Keratinocyte (primary cell): ENCODE data around the gene SAC3D1. TPM values are rescaled to one million over a fixed set of nuclear protein-coding genes. Genes with fewer than 3 reads are reported as not detected.
"Not testable (repeated sequence)": the region's sequence is repeated elsewhere in the genome, so short reads cannot be mapped to it uniquely, and the experiment has no call there.

Source experiments
- DNase-seq: peaks from one replicate; pipeline ENCODE4 v3.0.0-alpha.2; 2011; ENCODE audit warnings: low read depth, missing footprints, low spot score
- FAIRE-seq: peaks from 2 replicates; lab custom pipeline; 2011; peaks lifted over from hg19 to GRCh38; lab: Jason Lieb, UNC
- H2AFZ ChIP-seq: 2 replicates; pipeline ENCODE4 v1.6.0; 2012; ENCODE audit warnings: low read length, control low read depth, inconsistent platforms; ENCODE audit not compliant: control insufficient read depth
- H3K27ac ChIP-seq: 2 replicates; pipeline ENCODE4 v1.5.1; 2011; ENCODE audit warnings: low read length; ENCODE audit not compliant: control insufficient read depth, insufficient read depth
- H3K27me3 ChIP-seq: 3 replicates; pipeline ENCODE4 v1.6.0; 2011; ENCODE audit warnings: low read length; ENCODE audit not compliant: control insufficient read depth, insufficient read depth; ENCODE audit errors: extremely low read depth
- H3K36me3 ChIP-seq, 2 experiments: 2 replicates in 1 of 2; 3 replicates in 1 of 2; pipeline ENCODE4 v1.5.1; 2011; ENCODE audit warnings: low read length in 2 of 2, mild to moderate bottlenecking in 1 of 2; ENCODE audit not compliant: control insufficient read depth in 2 of 2, insufficient read depth in 2 of 2; ENCODE audit errors: extremely low read depth in 1 of 2
- H3K4me1 ChIP-seq: 3 replicates; pipeline ENCODE4 v1.5.1; 2011; ENCODE audit warnings: low read length; ENCODE audit not compliant: control insufficient read depth, insufficient read depth; ENCODE audit errors: extremely low read depth
- H3K4me2 ChIP-seq: 3 replicates; pipeline ENCODE4 v1.6.0; 2011; ENCODE audit warnings: low read depth, low read length; ENCODE audit not compliant: control insufficient read depth, insufficient read depth; ENCODE audit errors: extremely low read depth
- H3K4me3 ChIP-seq, 3 experiments: fragments of 200-600 bp in 1 of 3; sonication (generic) in 1 of 3; 2 replicates in 2 of 3; 3 replicates in 1 of 3; pipeline ENCODE4 v1.5.1; 2011 to 2016; ENCODE audit warnings: low read length in 3 of 3, mild to moderate bottlenecking in 3 of 3, control low read depth in 2 of 3, inconsistent platforms in 1 of 3, low read depth in 1 of 3, mixed read lengths in 1 of 3, mixed run types in 1 of 3, moderate library complexity in 1 of 3; ENCODE audit not compliant: control insufficient read depth in 2 of 3, insufficient read depth in 2 of 3; ENCODE audit errors: extremely low read depth in 1 of 3
- H3K79me2 ChIP-seq: 2 replicates; pipeline ENCODE4 v1.6.0; 2012; ENCODE audit warnings: low read length; ENCODE audit not compliant: control insufficient read depth, insufficient read depth
- H3K9ac ChIP-seq: 3 replicates; pipeline ENCODE4 v1.6.0; 2011; ENCODE audit warnings: low read length; ENCODE audit not compliant: control insufficient read depth, insufficient read depth; ENCODE audit errors: extremely low read depth
- H3K9me1 ChIP-seq: 3 replicates; pipeline ENCODE4 v1.6.0; 2011; ENCODE audit warnings: low read length; ENCODE audit not compliant: control insufficient read depth, insufficient read depth; ENCODE audit errors: extremely low read depth
- H3K9me3 ChIP-seq: 2 replicates; pipeline ENCODE4 v1.5.1; 2012; ENCODE audit warnings: low read depth, low read length; ENCODE audit not compliant: control insufficient read depth
- H4K20me1 ChIP-seq: 3 replicates; pipeline ENCODE4 v1.6.0; 2011; ENCODE audit warnings: low read length; ENCODE audit not compliant: control insufficient read depth, insufficient read depth; ENCODE audit errors: extremely low read depth
- CTCF ChIP-seq, 3 experiments: IDR thresholded peaks in 1 of 3; conservative IDR thresholded peaks in 1 of 3; optimal IDR thresholded peaks in 1 of 3; 2 replicates in 2 of 3; 3 replicates in 1 of 3; pipeline versions ENCODE3 to v1.5.1; 2011; ENCODE audit warnings: low read length in 3 of 3, mild to moderate bottlenecking in 3 of 3, moderate library complexity in 2 of 3, control low read depth in 1 of 3, inconsistent platforms in 1 of 3; ENCODE audit not compliant: insufficient read depth in 2 of 3; ENCODE audit errors: extremely low read depth in 1 of 3
- EZH2 ChIP-seq: IDR thresholded peaks from one replicate; pipeline ENCODE4 v1.6.1; 2012; ENCODE audit warnings: inconsistent platforms, mild to moderate bottlenecking, low read length, moderate library complexity
- dilution Hi-C: fragments of 300-500 bp; cut with MboI; formaldehyde crosslinking; loops from one replicate; pipeline ENCODE4 v1.7.0; 2020; ENCODE audit warnings: low sequenced_read_pairs; ENCODE audit not compliant: extremely low pct_ligation_motif_present
- polyA plus RNA-seq, 5 experiments: library from polyadenylated mRNA; depleted of rRNA in 3 of 5; stranded (reverse) in 3 of 5; stranded (forward) in 1 of 5; unstranded in 1 of 5; fragments of >200 nt; gene quantifications; 1 replicate in 1 of 5; 2 replicates in 3 of 5; 3 replicates in 1 of 5; pipeline versions ENCODE4 v1.2.1 to v1.2.3, GENCODE V29; 2011 to 2012; ENCODE audit warnings: missing spikeins in 2 of 5, low read depth in 1 of 5, low replicate concordance in 1 of 5

The SAC3D1 gene
- polyA plus RNA-seq, 1 donor (not counting 4 experiments of a cell fraction or from before 2014, with no cell fraction given), result 4.9 TPM

GRCh38 chr11:65021509-65021908, 19.5 kb upstream of the SAC3D1 start:
- H3K79me2 ChIP-seq, result peaks cover under 1% of the 10 kb centered on the region
- no peak overlapping the region for H3K27ac ChIP-seq
- FAIRE-seq (no peak), DNase-seq (no peak)
- TF ChIP-seq EZH2 (no peak), CTCF (optimal IDR thresholded peaks at IDR 0.05 in 1 of 3, IDR thresholded peaks at IDR 0.05 in 1 of 3, conservative IDR thresholded peaks at IDR 0.05 in 1 of 3; ENCODE audit: extremely low read depth in 1 of 3, insufficient read depth in 2 of 3, low read length in 3 of 3) (no peak)
- peaks cover 13 to 14% of the 10 kb centered on the region in 2 experiments for H3K36me3 ChIP-seq
- H3K4me1 ChIP-seq, result peaks cover under 1% of the 10 kb centered on the region
- no peaks in the 10 kb centered on the region for H3K9me3 ChIP-seq
- no peaks in the 10 kb centered on the region for H3K27me3 ChIP-seq
- H3K9ac ChIP-seq, result no peak overlapping the region
- no peak overlapping the region for H2AFZ ChIP-seq
- peaks cover 2% of the 10 kb centered on the region for H3K9me1 ChIP-seq
- dilution Hi-C loops, result no loop called here
- H3K4me2 ChIP-seq, result no peak overlapping the region
- H4K20me1 ChIP-seq, result no peaks in the 10 kb centered on the region
- no peak overlapping the region for H3K4me3 ChIP-seq

- H3K9ac ChIP-seq, FAIRE-seq, H3K36me3 ChIP-seq, H3K4me3 ChIP-seq, DNase-seq, H3K27me3 ChIP-seq, H3K27ac ChIP-seq, H4K20me1 ChIP-seq, H3K4me2 ChIP-seq, H3K9me1 ChIP-seq, dilution Hi-C loops, H3K79me2 ChIP-seq, H3K9me3 ChIP-seq, H2AFZ ChIP-seq: not testable (repeated sequence)
- H3K4me1 ChIP-seq, result peaks cover 13% of the 10 kb centered on the region
These were observed 17.5 kb upstream of the SAC3D1 start for GRCh38 chr11:65023502-65023901.

GRCh38 chr11:65026810-65027209, 14.2 kb upstream of the SAC3D1 start:
- Histone ChIP-seq H3K9ac (peak overlapping the region; percentile 78), H2AFZ (peak overlapping the region; percentile 75), H3K9me1 (no peaks in the 10 kb centered on the region), H4K20me1 (no peaks in the 10 kb centered on the region), H3K9me3 (no peaks in the 10 kb centered on the region), H3K4me2 (peak overlapping the region; percentile 99), H3K4me1 (peaks cover 14% of the 10 kb centered on the region), H3K4me3 (peak overlapping the region; percentile 52 to 80 (median 60)), H3K79me2 (no peaks in the 10 kb centered on the region), H3K27ac (peak overlapping the region; percentile 67), H3K36me3 (no peaks in the 10 kb centered on the region), H3K27me3 (no peaks in the 10 kb centered on the region)
- DNase-seq (peak; percentile 26), FAIRE-seq (no peak)
- TF ChIP-seq EZH2 (no peak), CTCF (optimal IDR thresholded peaks at IDR 0.05 in 1 of 3, IDR thresholded peaks at IDR 0.05 in 1 of 3, conservative IDR thresholded peaks at IDR 0.05 in 1 of 3; ENCODE audit: extremely low read depth in 1 of 3, insufficient read depth in 2 of 3, low read length in 3 of 3) (no peak)
- dilution Hi-C loops, result no loop called here
